SU-DHL-6 (cell line): ENCODE measurements around the gene ANG.

Experiments used
- EZH2phosphoT487 ChIP-seq: fragments of 200-600 bp; sonication (generic), shearing (Covaris generic); conservative IDR thresholded peaks from 2 replicates; pipeline ENCODE4 v1.6.1; 2018; ENCODE audit warnings: mild to moderate bottlenecking, antibody characterized with exemption, low read length, moderate library complexity, mixed read lengths
- TF ChIP-seq, protein P1 (sequence below): fragments of 200-600 bp; sonication (generic); IDR thresholded peaks from one replicate; pipeline ENCODE4 v1.5.1; 2017; ENCODE audit warnings: antibody characterized with exemption, mild to moderate bottlenecking, low read length, moderate library complexity; ENCODE audit not compliant: insufficient read depth, poor library complexity, severe bottlenecking

DNA sequence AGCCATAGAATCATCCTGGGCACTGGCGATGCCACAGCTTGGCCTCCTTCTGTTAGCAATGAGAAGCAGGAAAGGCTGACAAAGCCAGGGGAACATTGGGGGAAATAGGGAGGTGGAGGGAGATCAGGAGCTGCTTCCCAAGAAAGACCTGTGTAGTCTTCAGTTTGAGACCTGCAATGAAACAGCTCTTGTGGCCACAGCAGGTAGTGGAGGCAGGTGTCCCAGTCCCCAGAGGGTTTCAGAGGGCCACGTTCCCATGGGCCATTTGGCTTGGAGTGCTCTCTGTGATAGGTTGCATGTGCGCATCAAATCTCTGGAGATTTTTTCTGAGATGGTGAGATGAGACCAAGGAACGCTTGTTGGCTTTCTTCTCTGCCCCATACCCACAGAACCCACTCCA lies 32.7 kb upstream of the ANG start:
- TF ChIP-seq, protein P1, sequence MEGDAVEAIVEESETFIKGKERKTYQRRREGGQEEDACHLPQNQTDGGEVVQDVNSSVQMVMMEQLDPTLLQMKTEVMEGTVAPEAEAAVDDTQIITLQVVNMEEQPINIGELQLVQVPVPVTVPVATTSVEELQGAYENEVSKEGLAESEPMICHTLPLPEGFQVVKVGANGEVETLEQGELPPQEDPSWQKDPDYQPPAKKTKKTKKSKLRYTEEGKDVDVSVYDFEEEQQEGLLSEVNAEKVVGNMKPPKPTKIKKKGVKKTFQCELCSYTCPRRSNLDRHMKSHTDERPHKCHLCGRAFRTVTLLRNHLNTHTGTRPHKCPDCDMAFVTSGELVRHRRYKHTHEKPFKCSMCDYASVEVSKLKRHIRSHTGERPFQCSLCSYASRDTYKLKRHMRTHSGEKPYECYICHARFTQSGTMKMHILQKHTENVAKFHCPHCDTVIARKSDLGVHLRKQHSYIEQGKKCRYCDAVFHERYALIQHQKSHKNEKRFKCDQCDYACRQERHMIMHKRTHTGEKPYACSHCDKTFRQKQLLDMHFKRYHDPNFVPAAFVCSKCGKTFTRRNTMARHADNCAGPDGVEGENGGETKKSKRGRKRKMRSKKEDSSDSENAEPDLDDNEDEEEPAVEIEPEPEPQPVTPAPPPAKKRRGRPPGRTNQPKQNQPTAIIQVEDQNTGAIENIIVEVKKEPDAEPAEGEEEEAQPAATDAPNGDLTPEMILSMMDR, result no peak
- no peak for TF ChIP-seq EZH2phosphoT487
